H1 (cell line): ENCODE results near the gene LTB. TPM values are rescaled to one million over a fixed set of nuclear protein-coding genes. Genes with fewer than 3 reads are reported as not detected.

ENCODE experiments used
- RXRA ChIP-seq: IDR thresholded peaks from 2 replicates; pipeline ENCODE4 v1.6.1; 2011; ENCODE audit warnings: low read depth, mild to moderate bottlenecking, low read length, moderate library complexity; ENCODE audit not compliant: insufficient read depth
- polyA plus RNA-seq, 7 experiments: library from polyadenylated mRNA; depleted of rRNA in 3 of 7; stranded (reverse) in 5 of 7; unstranded in 2 of 7; fragments of >200 nt in 5 of 7; fragments of 200-250 nt in 2 of 7; gene quantifications; 1 replicate in 5 of 7; 2 replicates in 1 of 7; 4 replicates in 1 of 7; pipeline versions ENCODE4 v1.2.1 to v1.2.3, GENCODE V29; 2011 to 2013; ENCODE audit warnings: missing spikeins in 2 of 7, mixed read lengths in 2 of 7
- total RNA-seq: library from RNA; stranded (reverse); fragmentation: NEBNext Ultra II Directional; extraction: Animal tissue kit (Norgen Biotek cat#: 25700); gene quantifications from 2 replicates; pipeline ENCODE4 v1.2.1, GENCODE V29; 2021

The LTB gene
- total and polyA plus RNA-seq, 2 of the 8 experiments (the other 6 are each of a cell fraction or from before 2014, with no cell fraction given): 0.43 to 0.47 TPM

DNA sequence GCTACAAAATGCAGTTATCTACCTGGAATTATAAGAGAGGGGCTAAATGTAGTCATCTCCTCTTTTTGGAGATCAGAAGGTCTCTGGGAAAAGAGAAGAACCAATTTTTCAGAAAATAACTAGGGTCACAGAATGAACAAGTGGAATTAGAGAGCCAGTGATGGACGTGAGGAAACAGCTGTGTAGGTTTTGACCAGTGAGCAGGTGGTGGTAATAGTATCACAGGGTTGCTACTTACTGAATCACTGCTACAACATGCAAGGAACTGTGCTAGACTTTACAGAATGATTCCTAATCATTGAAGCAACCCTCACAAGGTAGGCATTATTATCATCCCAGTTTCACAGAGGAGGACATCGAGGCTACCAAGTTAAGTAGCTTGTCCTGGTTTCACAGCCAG, 37.5 kb downstream of the LTB start (continued):
- TF ChIP-seq RXRA: no peak
